Activated CD8-positive, alpha-beta memory T cell treated with anti-CD3 and anti-CD28 coated beads, Interleukin-2, amount 50 U/mL, for 1 hour (primary cell): Measurements from ENCODE around the gene SSX4.
"Not testable (repeated sequence)": the region's sequence is repeated elsewhere in the genome, so short reads cannot be mapped to it uniquely, and the experiment has no call there.

Experiments used
- DNase-seq: peaks from one replicate; pipeline ENCODE4 v3.0.0-alpha.2; 2020; ENCODE audit errors: extremely low read depth

SSX4 gene

GRCh38 chrX:48383239-48383638, at the start of gene SSX4:
SSX4 (plus strand) TSS chrX:48383539; CDS start chrX:48384054, 515 bp downstream.
- DNase-seq = not testable (repeated sequence)

- not testable (repeated sequence) for DNase-seq
Observed at GRCh38 chrX:48346059-48346458, 37.3 kb upstream of the SSX4 start.

- DNase-seq = not testable (repeated sequence)
Observed at GRCh38 chrX:48356315-48357094, 26.8 kb upstream of the SSX4 start, which contains the start of gene SSX3. SSX3 (minus strand) TSS chrX:48356703; CDS start chrX:48355249, 1,454 bp downstream.

- no peak for DNase-seq
Observed at GRCh38 chrX:48357681-48358080, 25.7 kb upstream of the SSX4 start.

- not testable (repeated sequence) for DNase-seq
Observed at GRCh38 chrX:48359281-48359680, 24.1 kb upstream of the SSX4 start.

GRCh38 chrX:48367717-48368408, 15.5 kb upstream of the SSX4 start:
- DNase-seq = not testable (repeated sequence)

- DNase-seq = not testable (repeated sequence)
Observed at GRCh38 chrX:48370408-48370807, 12.9 kb upstream of the SSX4 start.

- DNase-seq = not testable (repeated sequence)
Observed at GRCh38 chrX:48396931-48397330, 13.6 kb downstream of the SSX4 start.

- not testable (repeated sequence) for DNase-seq
Observed at GRCh38 chrX:48397825-48398224, 14.5 kb downstream of the SSX4 start.

GRCh38 chrX:48411860-48412259, 28.5 kb downstream of the SSX4 start, which contains the start of gene SSX4B:
SSX4B (minus strand) TSS chrX:48411960; CDS start chrX:48411372, 588 bp downstream.
- not testable (repeated sequence) for DNase-seq

GRCh38 chrX:48427027-48427716, 43.8 kb downstream of the SSX4 start:
- DNase-seq = not testable (repeated sequence)

GRCh38 chrX:48429606-48430005, 46.3 kb downstream of the SSX4 start:
- not testable (repeated sequence) for DNase-seq

GRCh38 chrX:48430166-48430565, 46.8 kb downstream of the SSX4 start:
- not testable (repeated sequence) for DNase-seq

GRCh38 chrX:48433713-48434112, 50.4 kb downstream of the SSX4 start:
- not testable (repeated sequence) for DNase-seq
